Measurements from ENCODE around the gene PLD1.
A peak's percentile ranks its signal among the peaks of the same experiment; 100 is the strongest.

PLD1 gene

GRCh38 chr3:171832989-171833388 lies 22.7 kb upstream of the PLD1 start:
- no peak for DNase-seq (ENCODE audit: low spot score)
- in situ Hi-C loops (cut with MboI; ENCODE audit: low sequenced_read_pairs, unreplicated experiment): no loop called here
- no peak for TF ChIP-seq CTCF (IDR thresholded peaks at IDR 0.05; ENCODE audit: borderline replicate concordance, control extremely low read depth, extremely low read depth, insufficient read depth, missing control alignments)

- no peak for TF ChIP-seq CTCF (IDR thresholded peaks at IDR 0.05; ENCODE audit: borderline replicate concordance, control extremely low read depth, extremely low read depth, insufficient read depth, missing control alignments)
- DNase-seq (ENCODE audit: low spot score): no peak
- in situ Hi-C loops (cut with MboI; ENCODE audit: low sequenced_read_pairs, unreplicated experiment): no loop called here
These were observed 21.7 kb upstream of the PLD1 start for GRCh38 chr3:171831936-171832335.

- no peak for TF ChIP-seq CTCF (IDR thresholded peaks at IDR 0.05; ENCODE audit: borderline replicate concordance, control extremely low read depth, extremely low read depth, insufficient read depth, missing control alignments)
- no peak for DNase-seq (ENCODE audit: low spot score)
- in situ Hi-C loops (cut with MboI; ENCODE audit: low sequenced_read_pairs, unreplicated experiment): no loop called here
These were observed 20.2 kb upstream of the PLD1 start for GRCh38 chr3:171830518-171830875.

GRCh38 chr3:171829841-171830517 lies 19.7 kb upstream of the PLD1 start:
- in situ Hi-C loops (cut with MboI; ENCODE audit: low sequenced_read_pairs, unreplicated experiment): no loop called here
- DNase-seq (ENCODE audit: low spot score): peak; percentile 45
- TF ChIP-seq CTCF (IDR thresholded peaks at IDR 0.05; ENCODE audit: borderline replicate concordance, control extremely low read depth, extremely low read depth, insufficient read depth, missing control alignments): peak; percentile 53

GRCh38 chr3:171828902-171829770 lies 18.9 kb upstream of the PLD1 start:
- in situ Hi-C loops (cut with MboI; ENCODE audit: low sequenced_read_pairs, unreplicated experiment): no loop called here
- TF ChIP-seq CTCF (IDR thresholded peaks at IDR 0.05; ENCODE audit: borderline replicate concordance, control extremely low read depth, extremely low read depth, insufficient read depth, missing control alignments): no peak
- no peak for DNase-seq (ENCODE audit: low spot score)

- no peak for TF ChIP-seq CTCF (IDR thresholded peaks at IDR 0.05; ENCODE audit: borderline replicate concordance, control extremely low read depth, extremely low read depth, insufficient read depth, missing control alignments)
- no peak for DNase-seq (ENCODE audit: low spot score)
- in situ Hi-C loops (cut with MboI; ENCODE audit: low sequenced_read_pairs, unreplicated experiment): no loop called here
These were observed 17.7 kb upstream of the PLD1 start for GRCh38 chr3:171827836-171828458.
